Measurements from ENCODE around the gene IQGAP2.

The IQGAP2 gene

GRCh38 chr5:76384189-76384588 is 18.9 kb upstream of the IQGAP2 start:
- DNase-seq, result no peak

DNA sequence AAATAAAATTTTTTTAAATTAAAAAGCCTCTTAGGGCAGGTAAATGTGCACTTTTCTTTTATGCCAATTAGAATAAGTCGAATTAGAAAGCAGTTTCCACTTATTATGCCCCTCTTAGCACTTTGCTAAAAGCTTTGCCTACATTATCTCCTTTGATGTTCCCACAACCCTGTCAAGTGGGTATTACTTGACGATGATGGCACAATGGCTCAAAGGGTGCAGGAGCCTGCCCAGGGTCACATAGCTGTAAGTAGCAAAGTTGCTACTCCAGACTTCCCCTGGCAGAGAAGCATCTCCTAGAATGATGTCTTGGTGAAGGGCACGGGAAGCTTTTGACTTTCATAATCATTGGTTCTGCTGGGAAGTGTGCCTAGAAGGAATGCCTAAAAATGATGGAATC is 18.4 kb upstream of the IQGAP2 start:
- DNase-seq, result no peak

DNA sequence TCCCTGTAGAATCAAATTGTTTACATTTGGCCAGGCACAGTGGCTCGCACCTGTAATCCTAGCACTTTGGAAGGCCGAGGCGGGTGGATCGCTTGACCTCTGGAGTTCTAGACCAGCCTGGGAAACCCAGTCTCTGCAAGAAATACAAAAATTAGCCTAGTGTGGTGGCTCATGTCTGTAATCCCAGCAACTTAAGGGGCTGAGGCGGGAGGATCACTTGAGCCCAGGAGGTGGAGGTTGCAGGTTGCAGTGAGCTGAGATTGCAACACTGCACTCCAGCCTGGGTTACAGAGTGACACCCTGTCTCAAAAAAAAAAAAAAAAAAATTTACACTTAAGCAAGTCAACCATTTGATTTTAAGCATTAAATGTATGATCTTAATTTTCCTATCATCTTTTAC is 17.5 kb upstream of the IQGAP2 start:
- DNase-seq, result no peak

GRCh38 chr5:76386360-76386759 is 16.7 kb upstream of the IQGAP2 start:
- no peak for DNase-seq

- DNase-seq, result no peak
Measured at GRCh38 chr5:76388236-76388635, 14.8 kb upstream of the IQGAP2 start.

- no peak for DNase-seq
Measured at GRCh38 chr5:76388791-76389512, 14.1 kb upstream of the IQGAP2 start.

DNA sequence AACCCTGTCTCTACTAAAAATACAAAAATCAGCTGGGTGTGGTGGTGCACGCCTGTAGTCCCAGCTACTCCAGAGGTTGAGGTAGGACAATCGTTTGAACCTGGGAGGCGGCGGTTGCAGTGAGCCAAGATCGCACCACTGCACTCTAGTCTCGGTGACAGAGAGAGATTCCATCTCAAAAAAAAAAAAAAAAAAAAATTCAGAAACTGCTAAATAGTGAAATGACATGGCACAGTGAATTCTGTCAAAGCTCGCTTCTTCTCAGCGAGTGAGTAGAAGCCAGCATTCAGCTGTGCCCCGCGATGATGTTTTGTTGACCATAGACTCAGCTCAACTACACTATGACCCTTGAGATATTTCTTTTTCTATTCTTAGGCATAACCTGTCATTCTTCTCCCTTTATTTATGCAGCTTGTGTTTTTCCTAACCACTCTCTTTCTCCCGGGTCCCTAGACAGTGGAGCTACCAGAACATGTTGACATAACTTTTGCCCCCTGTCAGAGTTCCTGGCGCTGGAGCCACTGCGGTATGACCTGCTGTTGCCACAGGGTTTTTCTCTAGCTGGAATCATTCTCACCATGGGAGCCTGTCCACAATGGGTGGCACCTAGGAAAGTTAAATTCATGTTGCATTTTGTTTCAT is 13.5 kb upstream of the IQGAP2 start:
- DNase-seq, result no peak

DNA sequence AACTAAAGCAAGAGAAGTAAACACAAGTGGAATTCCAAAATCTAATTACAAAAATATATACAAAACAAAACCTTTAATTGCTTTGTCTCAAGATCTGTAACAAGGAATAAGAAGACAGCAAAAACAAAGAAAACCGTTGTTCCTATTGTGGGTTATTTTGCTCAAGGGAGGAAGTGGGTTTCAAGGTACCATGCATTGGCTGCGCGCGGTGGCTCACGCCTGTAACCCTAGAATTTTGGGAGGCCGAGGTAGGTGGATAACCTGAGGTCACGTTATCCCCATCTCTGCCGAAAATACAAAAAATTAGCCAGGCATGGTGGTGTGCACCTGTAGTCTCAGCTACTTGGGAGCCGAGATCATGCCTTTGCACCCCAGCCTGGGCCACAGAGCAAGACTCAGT is 12.1 kb upstream of the IQGAP2 start:
- peak; percentile 18 for DNase-seq

GRCh38 chr5:76393035-76393680 is 9.9 kb upstream of the IQGAP2 start:
- no peak for DNase-seq

GRCh38 chr5:76397200-76397599 is 5.9 kb upstream of the IQGAP2 start:
- no peak for DNase-seq

DNA sequence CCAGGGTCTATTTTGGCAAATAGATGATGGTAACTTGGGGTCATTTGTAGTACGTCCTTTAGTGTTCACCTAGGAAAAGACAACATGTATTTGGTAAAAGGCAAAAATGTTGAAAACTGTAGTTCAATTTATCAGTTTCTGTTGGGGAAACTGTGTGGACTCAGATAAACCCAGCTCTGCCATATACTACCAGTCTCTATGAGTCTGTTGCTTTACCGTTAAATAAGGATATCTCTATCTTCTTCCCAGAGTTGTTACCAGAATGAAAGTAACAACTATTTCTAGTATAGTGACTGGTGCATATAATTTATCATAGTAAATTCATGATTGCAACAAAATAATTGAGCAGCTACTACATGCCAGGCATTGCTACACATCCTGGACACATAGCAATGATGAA is 3.8 kb upstream of the IQGAP2 start:
- DNase-seq, result no peak

GRCh38 chr5:76400466-76400865 is 2.6 kb upstream of the IQGAP2 start:
- no peak for DNase-seq

- peak; percentile 17 for DNase-seq
Measured at GRCh38 chr5:76401801-76402250, 1.3 kb upstream of the IQGAP2 start.

DNA sequence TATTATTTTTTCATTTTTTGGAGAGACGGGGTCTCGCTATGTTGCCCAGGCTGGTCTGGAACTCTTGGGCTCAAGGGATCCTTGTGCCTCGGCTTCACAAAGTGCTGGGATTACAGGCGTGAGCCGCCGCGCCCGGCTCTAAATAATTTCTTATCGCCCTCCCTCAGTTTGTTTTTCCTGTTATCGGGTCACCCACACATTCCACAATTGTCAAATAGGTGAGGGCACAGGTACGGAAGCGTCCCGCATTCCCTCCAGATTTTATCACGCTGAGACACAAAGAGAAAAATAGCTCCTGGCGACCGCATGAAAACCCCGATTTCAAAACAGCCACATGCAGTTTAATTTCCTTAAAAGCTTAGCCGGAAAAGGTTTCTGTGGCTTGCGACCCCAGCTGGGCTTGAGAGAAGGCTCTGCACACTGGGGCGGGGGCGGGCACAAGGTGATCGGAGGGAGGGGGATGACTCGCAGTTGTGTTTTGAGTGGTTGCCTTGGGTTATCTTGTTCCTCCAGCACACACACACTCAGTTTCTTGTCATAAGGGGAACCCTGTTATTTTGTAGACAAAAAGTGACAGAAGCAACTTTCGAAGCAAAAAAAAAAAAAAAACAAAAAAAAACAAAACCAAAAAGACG is 717 bp upstream of the IQGAP2 start:
- DNase-seq, result peak; percentile 91

- peak; percentile 70 for DNase-seq
Measured at GRCh38 chr5:76403766-76404222, 709 bp downstream of the IQGAP2 start.

DNA sequence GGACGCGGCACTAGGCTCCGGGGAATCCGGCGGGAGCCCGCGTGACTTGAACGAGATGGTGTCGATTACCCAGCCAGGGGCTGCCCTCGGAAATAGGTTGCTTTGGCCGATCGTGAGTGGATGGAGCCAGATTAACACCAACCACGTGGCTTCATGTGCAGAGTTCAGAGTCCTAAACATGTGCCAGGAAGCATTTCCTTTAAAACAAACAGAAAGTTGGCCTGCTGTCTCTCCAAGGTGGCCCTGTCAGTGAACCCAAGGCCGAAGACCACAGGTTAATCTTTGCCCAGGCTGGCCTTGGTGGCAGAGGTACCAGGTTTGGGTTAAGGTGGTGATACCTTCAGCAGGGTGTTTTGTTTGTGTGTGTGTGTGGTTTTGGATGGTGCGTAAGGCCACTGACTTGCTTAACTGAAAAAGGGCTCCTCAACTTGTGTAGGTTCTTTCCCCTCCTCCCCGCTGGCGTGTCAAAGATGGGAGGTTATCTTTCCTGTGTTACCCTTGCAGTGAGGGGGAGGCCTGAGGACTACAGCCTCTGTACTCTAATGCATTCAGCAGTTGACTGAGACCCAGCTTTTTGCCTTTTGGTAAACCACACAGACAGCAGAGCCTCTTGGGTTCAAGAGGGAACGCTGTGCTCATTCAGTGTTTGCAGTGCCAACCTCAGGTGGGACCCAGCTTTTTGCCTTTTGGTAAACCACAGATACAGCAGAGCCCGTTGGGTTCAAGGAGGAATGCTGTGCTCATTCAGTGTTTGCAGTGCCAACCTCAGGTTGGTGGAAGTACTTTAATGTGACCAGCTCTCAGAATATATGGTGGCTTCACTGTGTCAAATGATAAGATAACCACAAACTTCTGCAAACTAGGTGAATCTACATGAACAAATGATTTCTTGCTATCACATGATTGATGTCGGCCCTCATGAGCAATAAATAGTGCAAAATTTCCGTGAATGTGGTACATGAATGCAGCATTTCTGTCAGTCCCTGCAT is 1.4 kb downstream of the IQGAP2 start:
- peak; percentile 86 for DNase-seq

DNA sequence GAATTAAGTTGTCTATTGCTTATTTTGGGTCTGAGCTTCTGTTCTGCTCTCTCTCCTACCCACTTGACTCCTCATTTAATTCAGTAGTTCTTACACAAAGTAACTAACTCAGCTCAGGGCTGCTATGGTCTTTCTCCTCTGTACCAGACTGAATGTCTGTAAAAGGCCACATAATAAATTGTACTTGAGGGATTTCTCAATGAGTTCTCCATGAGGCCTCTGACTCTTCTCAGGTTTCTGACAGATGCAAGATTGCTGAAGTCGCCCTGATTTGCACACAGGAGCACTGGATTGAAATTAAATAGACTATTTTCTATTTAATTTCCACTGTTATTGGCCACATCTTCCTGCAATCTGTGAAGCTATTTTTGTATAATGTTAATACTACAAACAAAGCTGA is 2.9 kb downstream of the IQGAP2 start:
- no peak for DNase-seq

DNA sequence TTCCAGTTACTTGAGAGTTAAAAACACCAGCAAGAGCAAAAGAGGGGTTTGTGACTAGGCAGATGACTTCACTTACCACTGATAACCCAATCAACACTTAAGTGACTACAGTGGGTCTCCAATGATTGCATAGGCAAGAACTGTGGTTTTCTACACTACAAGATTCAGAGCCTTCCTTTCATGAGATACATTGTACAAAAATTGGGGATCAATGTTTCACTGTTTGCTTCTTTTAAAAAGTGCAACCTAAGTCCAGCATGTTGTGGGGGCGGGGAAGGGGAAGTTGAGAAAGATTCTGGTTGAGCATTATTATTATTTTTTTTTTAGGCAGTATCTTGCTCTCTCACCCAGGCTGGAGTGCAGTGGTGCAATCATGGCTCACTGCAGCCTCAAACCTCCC is 3.6 kb downstream of the IQGAP2 start:
- peak; percentile 9 for DNase-seq

DNA sequence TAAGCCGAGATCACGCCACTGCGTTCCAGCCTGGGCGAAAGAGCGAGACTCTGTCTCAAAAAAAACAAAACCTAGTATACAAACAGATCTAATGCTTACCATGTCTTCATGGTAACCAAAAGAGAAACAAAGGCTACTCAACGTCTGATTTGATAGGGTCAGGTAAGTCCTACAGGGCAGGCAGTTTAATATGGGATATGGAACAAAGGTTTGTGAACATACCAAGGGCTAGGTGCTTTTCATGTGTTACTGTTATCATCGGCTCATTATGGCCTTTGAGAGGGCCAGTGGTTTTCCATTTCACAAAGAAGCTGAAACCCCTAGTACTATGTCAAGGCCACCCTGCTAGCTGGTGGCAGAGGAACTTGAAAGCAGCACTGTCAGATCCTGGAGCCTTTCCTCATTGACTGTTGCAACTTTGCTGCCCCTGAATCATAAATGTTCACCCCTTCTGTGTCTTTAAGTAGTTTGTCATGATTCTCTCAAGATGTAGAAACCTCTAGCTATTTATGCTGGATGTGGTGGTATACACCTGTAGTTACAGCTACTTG is 5.1 kb downstream of the IQGAP2 start:
- DNase-seq, result no peak

DNA sequence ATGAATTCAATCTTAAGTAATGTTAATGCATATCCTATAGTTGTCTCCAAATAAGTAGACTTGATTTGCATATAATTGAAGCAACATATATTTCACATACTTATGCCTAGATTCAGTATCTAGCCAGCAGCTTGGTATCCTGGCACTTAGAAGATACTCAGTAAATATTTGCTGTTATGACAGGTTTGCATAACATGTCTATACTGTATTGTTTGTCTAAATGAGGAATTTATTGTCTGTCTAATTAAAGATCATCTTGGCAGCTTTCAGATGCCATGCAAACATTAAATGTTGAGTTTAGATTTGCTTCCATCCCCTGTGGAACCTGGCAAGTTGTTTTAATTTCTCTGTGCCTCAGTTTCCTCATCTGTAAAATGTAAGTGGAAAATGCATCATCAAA is 9.4 kb downstream of the IQGAP2 start:
- DNase-seq, result no peak

DNA sequence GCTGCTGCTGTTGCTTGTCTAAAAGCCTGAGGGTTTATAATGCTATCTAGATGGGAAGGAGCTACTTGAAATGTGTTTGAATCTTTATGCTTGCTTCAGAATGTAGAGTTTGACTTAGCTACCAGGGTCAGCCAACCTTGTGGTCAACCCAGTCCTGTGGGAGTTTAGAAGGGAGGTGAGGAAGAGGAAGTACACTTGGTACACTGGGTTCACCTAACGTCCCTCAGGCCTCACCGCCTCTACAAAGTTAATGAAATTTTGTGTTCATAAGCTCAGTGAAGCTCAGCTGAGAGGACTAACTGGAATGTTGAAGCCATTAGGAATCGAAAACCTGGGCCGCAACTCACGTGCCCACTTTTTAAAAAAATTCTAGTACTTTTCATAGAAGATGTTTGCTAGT is 10.7 kb downstream of the IQGAP2 start:
- DNase-seq, result no peak

GRCh38 chr5:76414788-76415187 is 11.7 kb downstream of the IQGAP2 start:
- no peak for DNase-seq

All from activated CD4-positive, alpha-beta T cell treated with anti-CD3 and anti-CD28 coated beads, Interleukin-2, Interleukin-6, amounts not matched to agents 100 ng/mL and 50 ng/mL, durations not matched to agents 16 hours and 8 hours (primary cell).